CD14-positive monocyte (primary cell): ENCODE results near the gene MON1A. TPM values are rescaled to one million over a fixed set of nuclear protein-coding genes. Genes with fewer than 3 reads are reported as not detected.

Experiments used
- DNase-seq, 3 donors: peaks; one replicate each; pipeline ENCODE4 v3.0.0-alpha.2; 2011 to 2022
- H2AFZ ChIP-seq: 2 replicates; pipeline ENCODE4 v1.6.0; 2012; ENCODE audit warnings: mild to moderate bottlenecking, low read depth, low read length, inconsistent platforms; ENCODE audit not compliant: insufficient read depth, poor library complexity, severe bottlenecking
- H3K27ac ChIP-seq, 2 donors: 1 replicate in 1 of 2; 2 replicates in 1 of 2; pipeline ENCODE4 v1.5.1; 2012 to 2013; ENCODE audit warnings: low read length in 2 of 2, control low read depth in 1 of 2, inconsistent platforms in 1 of 2, low read depth in 1 of 2, mild to moderate bottlenecking in 1 of 2
- H3K27me3 ChIP-seq, 2 donors: one replicate each; pipeline versions ENCODE4 v1.6.0 to v1.6.1; 2011 to 2013; ENCODE audit warnings: low read length in 2 of 2; ENCODE audit not compliant: control insufficient read depth in 2 of 2, insufficient read depth in 2 of 2
- H3K36me3 ChIP-seq, 2 donors: replicated peaks in 1 of 2; 1 replicate in 1 of 2; 2 replicates in 1 of 2; pipeline versions ENCODE4 v1.5.1 to v1.6.1; 2012 to 2013; ENCODE audit warnings: low read length in 2 of 2, control low read depth in 1 of 2, inconsistent platforms in 1 of 2, mild to moderate bottlenecking in 1 of 2; ENCODE audit not compliant: insufficient read depth in 2 of 2, control insufficient read depth in 1 of 2
- H3K4me1 ChIP-seq, 2 donors: 1 replicate in 1 of 2; 2 replicates in 1 of 2; pipeline versions ENCODE4 v1.5.1 to v1.6.1; 2012 to 2013; ENCODE audit warnings: low read length in 2 of 2, control low read depth in 1 of 2, inconsistent platforms in 1 of 2, mild to moderate bottlenecking in 1 of 2, moderate library complexity in 1 of 2; ENCODE audit not compliant: insufficient read depth in 2 of 2, control insufficient read depth in 1 of 2
- H3K4me2 ChIP-seq: replicated peaks from 2 replicates; pipeline ENCODE3; 2012; ENCODE audit warnings: low read length, moderate library complexity, mild to moderate bottlenecking; ENCODE audit not compliant: poor library complexity, severe bottlenecking; ENCODE audit errors: extremely low read depth
- H3K4me3 ChIP-seq, 3 experiments: fragments of 200-600 bp in 1 of 3; sonication (generic) in 1 of 3; replicated peaks in 1 of 3; 1 replicate in 2 of 3; 2 replicates in 1 of 3; pipeline ENCODE4 v1.5.1; 2011 to 2013; ENCODE audit warnings: low read length in 3 of 3, mild to moderate bottlenecking in 3 of 3, control low read depth in 2 of 3, low read depth in 2 of 3, inconsistent platforms in 1 of 3, moderate library complexity in 1 of 3
- H3K79me2 ChIP-seq: 2 replicates; pipeline ENCODE4 v1.6.0; 2012; ENCODE audit warnings: mild to moderate bottlenecking, control low read depth, inconsistent platforms, low read length, moderate library complexity; ENCODE audit not compliant: insufficient read depth
- H3K9ac ChIP-seq: 2 replicates; pipeline ENCODE4 v1.6.0; 2017; ENCODE audit warnings: low read length, mild to moderate bottlenecking; ENCODE audit not compliant: insufficient read depth, poor library complexity, severe bottlenecking
- H3K9me3 ChIP-seq, 2 donors: replicated peaks in 1 of 2; 1 replicate in 1 of 2; 2 replicates in 1 of 2; pipeline versions ENCODE4 v1.5.1 to v1.6.1; 2012 to 2013; ENCODE audit warnings: low read length in 2 of 2, control low read depth in 1 of 2; ENCODE audit not compliant: control insufficient read depth in 1 of 2, insufficient read depth in 1 of 2
- H4K20me1 ChIP-seq: 2 replicates; pipeline ENCODE4 v1.6.0; 2012; ENCODE audit warnings: mild to moderate bottlenecking, low read length, control low read depth, moderate library complexity; ENCODE audit not compliant: insufficient read depth
- H3K27ac Mint-ChIP-seq, 7 donors: one replicate each; pipeline ENCODE4 v1.8.0; 2020; ENCODE audit warnings: mild to moderate bottlenecking in 7 of 7, mixed read lengths in 7 of 7, moderate library complexity in 6 of 7, inconsistent platforms in 2 of 7
- H3K27me3 Mint-ChIP-seq, 3 donors: one replicate each; pipeline ENCODE4 v1.8.0; 2021 to 2022; ENCODE audit warnings: low read depth in 3 of 3, mild to moderate bottlenecking in 3 of 3, mixed read lengths in 3 of 3, moderate library complexity in 3 of 3, inconsistent platforms in 1 of 3
- H3K36me3 Mint-ChIP-seq, 2 donors: one replicate each; pipeline ENCODE4 v1.8.0; 2020; ENCODE audit warnings: mixed read lengths in 2 of 2, inconsistent platforms in 1 of 2, mild to moderate bottlenecking in 1 of 2
- H3K4me1 Mint-ChIP-seq: one replicate; pipeline ENCODE4 v1.8.0; 2020; ENCODE audit warnings: mild to moderate bottlenecking, mixed read lengths
- H3K4me3 Mint-ChIP-seq, 2 donors: one replicate each; pipeline ENCODE4 v1.8.0; 2020; ENCODE audit warnings: mild to moderate bottlenecking in 2 of 2, mixed read lengths in 2 of 2, moderate library complexity in 1 of 2
- H3K9me3 Mint-ChIP-seq, 7 donors: one replicate each; pipeline ENCODE4 v1.8.0; 2020 to 2022; ENCODE audit warnings: mixed read lengths in 7 of 7, mild to moderate bottlenecking in 6 of 7, moderate library complexity in 6 of 7, inconsistent platforms in 2 of 7
- CTCF ChIP-seq: fragments of 200-600 bp; IDR thresholded peaks from one replicate; pipeline ENCODE4 v1.8.0; 2022; ENCODE audit warnings: antibody characterized with exemption, mild to moderate bottlenecking
- WGBS: methylation state at CpG from one replicate; pipeline ENCODE4 v1.1.5; 2013; ENCODE audit warnings: missing lambda C conversion rate; ENCODE audit not compliant: insufficient coverage; 5-methylcytosine and 5-hydroxymethylcytosine counted together
- intact Hi-C, 2 donors: fragments of 100-400 bp; cut with micrococcal nuclease; formaldehyde crosslinking; loops; one replicate each; pipeline versions ENCODE4 v1.15.0 to v1.15.1; 2023
- polyA plus RNA-seq, 3 donors: library from polyadenylated mRNA; depleted of rRNA in 1 of 3; unstranded in 2 of 3; stranded (reverse) in 1 of 3; fragments of 300-500 nt in 2 of 3; fragments of >200 nt in 1 of 3; fragmentation: Illumina TruSeq in 2 of 3; gene quantifications; 1 replicate in 2 of 3; 2 replicates in 1 of 3; pipeline ENCODE4 v1.2.3, GENCODE V29; 2012 to 2021
- small RNA-seq: library from RNA; depleted of rRNA; stranded (forward); fragments of <200 nt; gene quantifications from one replicate; pipeline ENCODE3, GENCODE V24; 2012; ENCODE audit warnings: low read depth; ENCODE audit not compliant: insufficient read length

MON1A gene
- polyA plus RNA-seq, 3 donors, result 5.4 to 6.6 (median 6.1) TPM

- H3K4me1 Mint-ChIP-seq, result peaks cover 14% of the 10 kb centered on the region
- no peak for DNase-seq
- Histone ChIP-seq H3K9me3 (no peaks in the 10 kb centered on the region), H3K9ac (no peak overlapping the region), H3K27me3 (peaks cover 0 to 6% of the 10 kb centered on the region in 2 donors), H3K4me1 (peaks cover 13 to 16% of the 10 kb centered on the region in 2 donors), H3K4me3 (no peak overlapping the region), H4K20me1 (no peaks in the 10 kb centered on the region), H3K79me2 (peaks cover 15% of the 10 kb centered on the region), H2AFZ (no peak overlapping the region), H3K4me2 (no peak overlapping the region), H3K27ac (no peak overlapping the region), H3K36me3 (no peaks in the 10 kb centered on the region)
- no peak overlapping the region for H3K4me3 Mint-ChIP-seq
- H3K27ac Mint-ChIP-seq, result no peak overlapping the region
- no peak for TF ChIP-seq CTCF
- H3K36me3 Mint-ChIP-seq, result no peaks in the 10 kb centered on the region
- intact Hi-C loops, result loop anchor here (5.0 kb wide), 1 partner anchor 68 kb away; the partner anchor contains the start of gene MON1A (in 2 of the 2)
- H3K9me3 Mint-ChIP-seq, result peaks cover 0 to 6% (median 0%) of the 10 kb centered on the region in 7 donors
- 96% methylated on average over 10 of the region's 12 CpGs for WGBS
- peaks cover 6 to 20% (median 7%) of the 10 kb centered on the region in 3 donors for H3K27me3 Mint-ChIP-seq
Measured at GRCh38 chr3:49859576-49860305, 69.9 kb downstream of the MON1A start.

Small RNA genes within 50 kb of the gene (small RNA-seq; reads per million reads assigned to genes)
- gene RN7SL217P, result not detected

Other genes with a start within 250 kb of the MON1A start
- gene MST1, start 240.3 kb downstream of the MON1A start, polyA plus RNA-seq, result 10 to 100 TPM in 1 of 3 donors, under 1 TPM in 1, not detected in 1; 0.28 to 17.8 TPM
- gene RNF123, start 240.3 kb downstream of the MON1A start, polyA plus RNA-seq, result 10 to 100 TPM; 11.1 to 46.2 (median 15.7) TPM
- under 1 TPM in 1 of 3 donors, not detected in 2; 0.96 TPM for gene AMIGO3, start 210.1 kb downstream of the MON1A start, polyA plus RNA-seq
- gene GMPPB, start 205.9 kb downstream of the MON1A start, polyA plus RNA-seq, result 10 to 100 TPM; 14.7 to 17.6 (median 17.6) TPM
- gene IP6K1, start 143.3 kb downstream of the MON1A start, polyA plus RNA-seq, result 10 to 100 TPM; 15.8 to 27.1 (median 16.1) TPM
- not detected for gene CDHR4, start 129.9 kb downstream of the MON1A start, polyA plus RNA-seq
- 1 to 10 TPM in 2 of 3 donors, under 1 TPM in 1; 0.43 to 1.3 (median 1.3) TPM for gene INKA1, start 126.5 kb downstream of the MON1A start, polyA plus RNA-seq
- 100 to 1,000 TPM in 1 of 3 donors, 10 to 100 TPM in 2; 39.1 to 399 (median 43.7) TPM for gene UBA7, start 115.9 kb downstream of the MON1A start, polyA plus RNA-seq
- 1 to 10 TPM in 1 of 3 donors, under 1 TPM in 2; 0.68 to 1.1 (median 0.95) TPM for gene TRAIP, start 73.2 kb downstream of the MON1A start, polyA plus RNA-seq
- under 1 TPM in 2 of 3 donors, not detected in 1; 0.03 to 0.10 TPM for gene CAMKV, start 59.9 kb downstream of the MON1A start, polyA plus RNA-seq
- gene MST1R, start 25.9 kb downstream of the MON1A start, polyA plus RNA-seq, result under 1 TPM in 1 of 3 donors, not detected in 2; 0.25 TPM
- gene RBM6, start 10.3 kb upstream of the MON1A start, polyA plus RNA-seq, result 100 to 1,000 TPM in 1 of 3 donors, 10 to 100 TPM in 2; 11.3 to 137 (median 17.8) TPM
- 100 to 1,000 TPM in 1 of 3 donors, 10 to 100 TPM in 1, 1 to 10 TPM in 1; 9.7 to 332 (median 18.5) TPM for gene RBM5, start 159.1 kb upstream of the MON1A start, polyA plus RNA-seq
- gene SEMA3F, start 225.5 kb upstream of the MON1A start, polyA plus RNA-seq, result under 1 TPM in 1 of 3 donors, not detected in 2; 0.01 TPM